Prostate gland (tissue), 1 donor: ENCODE results near the gene NAMPT.

Source experiments
- POLR2A ChIP-seq: fragments of 450-650 bp; IDR thresholded peaks from one replicate; pipeline ENCODE4 v1.6.1; 2016; ENCODE audit warnings: antibody characterized with exemption, mild to moderate bottlenecking
- POLR2AphosphoS5 ChIP-seq: sonication (generic); formaldehyde crosslinking; IDR thresholded peaks from one replicate; pipeline ENCODE4 v1.6.1; 2017; ENCODE audit warnings: antibody characterized with exemption

DNA sequence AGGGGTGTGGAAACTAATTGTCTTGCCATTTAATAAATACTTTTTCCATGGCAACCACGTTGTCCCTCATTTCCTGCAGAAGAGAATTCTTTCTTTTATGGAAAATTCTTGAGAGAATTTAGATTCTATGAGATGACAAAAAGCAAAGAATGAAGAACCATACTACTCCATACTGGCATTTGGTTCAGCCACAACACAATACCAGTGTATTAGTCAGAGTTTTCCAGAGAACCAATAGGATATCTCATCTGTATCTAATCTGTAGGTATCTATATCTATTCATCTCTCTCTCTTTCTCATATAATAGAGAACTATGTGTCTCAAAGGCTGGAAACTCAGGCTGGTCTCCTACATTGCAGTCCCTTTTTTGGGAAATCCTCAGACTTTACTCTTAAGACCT is 44.6 kb upstream of the NAMPT start:
- TF ChIP-seq POLR2A (no peak), POLR2AphosphoS5 (no peak)
